ENCODE results near the gene SLC6A15.

GRCh38 chr12:84862186-84862585, 50.4 kb downstream of the SLC6A15 start:
- TF ChIP-seq, protein P1, sequence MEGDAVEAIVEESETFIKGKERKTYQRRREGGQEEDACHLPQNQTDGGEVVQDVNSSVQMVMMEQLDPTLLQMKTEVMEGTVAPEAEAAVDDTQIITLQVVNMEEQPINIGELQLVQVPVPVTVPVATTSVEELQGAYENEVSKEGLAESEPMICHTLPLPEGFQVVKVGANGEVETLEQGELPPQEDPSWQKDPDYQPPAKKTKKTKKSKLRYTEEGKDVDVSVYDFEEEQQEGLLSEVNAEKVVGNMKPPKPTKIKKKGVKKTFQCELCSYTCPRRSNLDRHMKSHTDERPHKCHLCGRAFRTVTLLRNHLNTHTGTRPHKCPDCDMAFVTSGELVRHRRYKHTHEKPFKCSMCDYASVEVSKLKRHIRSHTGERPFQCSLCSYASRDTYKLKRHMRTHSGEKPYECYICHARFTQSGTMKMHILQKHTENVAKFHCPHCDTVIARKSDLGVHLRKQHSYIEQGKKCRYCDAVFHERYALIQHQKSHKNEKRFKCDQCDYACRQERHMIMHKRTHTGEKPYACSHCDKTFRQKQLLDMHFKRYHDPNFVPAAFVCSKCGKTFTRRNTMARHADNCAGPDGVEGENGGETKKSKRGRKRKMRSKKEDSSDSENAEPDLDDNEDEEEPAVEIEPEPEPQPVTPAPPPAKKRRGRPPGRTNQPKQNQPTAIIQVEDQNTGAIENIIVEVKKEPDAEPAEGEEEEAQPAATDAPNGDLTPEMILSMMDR (conservative IDR thresholded peaks at IDR 0.05 in 1 of 2, IDR thresholded peaks at IDR 0.05 in 1 of 2; ENCODE audit: low read depth in 1 of 2, low read length in 2 of 2) = no peak
- no peak for TF ChIP-seq EZH2 (IDR thresholded peaks at IDR 0.05; ENCODE audit: low read length, missing control alignments)

All from fibroblast of lung (primary cell).